A549 (cell line): ENCODE measurements around the gene COMMD7.

Experiments used
- CEBPB ChIP-seq, 2 experiments: fragments of >200 bp in 1 of 2; sonication (Bioruptor Twin) in 1 of 2; formaldehyde crosslinking in 1 of 2; IDR thresholded peaks; 2 replicates each; pipeline ENCODE4 v1.6.1; 2012 to 2016
- CHD2 ChIP-seq: fragments of 150-350 bp; IDR thresholded peaks from 2 replicates; pipeline ENCODE4 v1.6.1; 2014; ENCODE audit warnings: low read length; ENCODE audit not compliant: partially characterized antibody
- CHD4 ChIP-seq: fragments of 200-600 bp; sonication (generic); IDR thresholded peaks from 2 replicates; pipeline ENCODE4 v1.6.1; 2016; ENCODE audit warnings: antibody characterized with exemption, mild to moderate bottlenecking, borderline replicate concordance
- CTCF ChIP-seq: fragments of >200 bp; sonication (Bioruptor Twin); formaldehyde crosslinking; IDR thresholded peaks from 3 replicates; pipeline ENCODE4 v1.5.1; 2016
- HMGXB4 ChIP-seq: fragments of 250-450 bp; sonication (Bioruptor Pico); IDR thresholded peaks from 2 replicates; pipeline ENCODE4 v1.5.0; 2021; ENCODE audit warnings: mild to moderate bottlenecking, moderate library complexity, borderline replicate concordance
- HOXA7 ChIP-seq: fragments of 250-450 bp; sonication (Bioruptor Pico); IDR thresholded peaks from 2 replicates; pipeline ENCODE4 v1.5.0; 2020; ENCODE audit warnings: mild to moderate bottlenecking, moderate library complexity
- JUN ChIP-seq, 2 experiments: fragments of >200 bp; sonication (Bioruptor Twin); formaldehyde crosslinking; IDR thresholded peaks; 2 replicates in 1 of 2; 3 replicates in 1 of 2; pipeline ENCODE4 v1.6.1; 2016 to 2017
- KDM1A ChIP-seq: fragments of 200-600 bp; sonication (generic); IDR thresholded peaks from 2 replicates; pipeline ENCODE4 v1.6.1; 2016; ENCODE audit warnings: low read depth, mild to moderate bottlenecking
- NR3C1 ChIP-seq: fragments of >200 bp; sonication (Bioruptor Twin); formaldehyde crosslinking; IDR thresholded peaks from 3 replicates; pipeline ENCODE4 v1.6.1; 2017
- POLR2A ChIP-seq: IDR thresholded peaks from 2 replicates; pipeline ENCODE4 v1.6.1; 2012; ENCODE audit warnings: mild to moderate bottlenecking, low read length
- SMC3 ChIP-seq: fragments of >200 bp; sonication (Bioruptor Twin); formaldehyde crosslinking; IDR thresholded peaks from 3 replicates; pipeline ENCODE4 v1.6.1; 2018; ENCODE audit warnings: inconsistent platforms
- USF2 ChIP-seq: fragments of 450-650 bp; IDR thresholded peaks from 2 replicates; pipeline ENCODE4 v1.6.1; 2014; ENCODE audit warnings: antibody characterized with exemption

GRCh38 chr20:32756156-32756555, 12.9 kb upstream of the COMMD7 start:
- TF ChIP-seq POLR2A (no peak), CTCF (no peak), KDM1A (no peak), SMC3 (no peak), HOXA7 (CRISPR knock-in tag) (no peak), CEBPB (IDR thresholded peaks at IDR 0.05) (no peak), HMGXB4 (no peak), CHD4 (no peak), NR3C1 (no peak), CHD2 (no peak), JUN (IDR thresholded peaks at IDR 0.05) (no peak), USF2 (no peak)
